GM12891 (cell line): ENCODE data around the gene TEX19.

Experiments
- PAX5 ChIP-seq: IDR thresholded peaks from 2 replicates; pipeline ENCODE4 v1.6.1; 2011; ENCODE audit warnings: low read length, moderate library complexity, mild to moderate bottlenecking; ENCODE audit not compliant: insufficient read depth, severe bottlenecking
- POLR2A ChIP-seq: IDR thresholded peaks from 2 replicates; pipeline ENCODE4 v1.6.1; 2011; ENCODE audit warnings: low read depth, low read length, control low read depth
- POLR2AphosphoS5 ChIP-seq: IDR thresholded peaks from 2 replicates; pipeline ENCODE4 v1.6.1; 2011; ENCODE audit warnings: low read depth, low read length, control low read depth
- SPI1 ChIP-seq: IDR thresholded peaks from 2 replicates; pipeline ENCODE4 v1.6.1; 2011; ENCODE audit warnings: low read depth, low read length, control low read depth
- TAF1 ChIP-seq: IDR thresholded peaks from 2 replicates; pipeline ENCODE4 v1.6.1; 2011; ENCODE audit warnings: low read depth, low read length, control low read depth

DNA sequence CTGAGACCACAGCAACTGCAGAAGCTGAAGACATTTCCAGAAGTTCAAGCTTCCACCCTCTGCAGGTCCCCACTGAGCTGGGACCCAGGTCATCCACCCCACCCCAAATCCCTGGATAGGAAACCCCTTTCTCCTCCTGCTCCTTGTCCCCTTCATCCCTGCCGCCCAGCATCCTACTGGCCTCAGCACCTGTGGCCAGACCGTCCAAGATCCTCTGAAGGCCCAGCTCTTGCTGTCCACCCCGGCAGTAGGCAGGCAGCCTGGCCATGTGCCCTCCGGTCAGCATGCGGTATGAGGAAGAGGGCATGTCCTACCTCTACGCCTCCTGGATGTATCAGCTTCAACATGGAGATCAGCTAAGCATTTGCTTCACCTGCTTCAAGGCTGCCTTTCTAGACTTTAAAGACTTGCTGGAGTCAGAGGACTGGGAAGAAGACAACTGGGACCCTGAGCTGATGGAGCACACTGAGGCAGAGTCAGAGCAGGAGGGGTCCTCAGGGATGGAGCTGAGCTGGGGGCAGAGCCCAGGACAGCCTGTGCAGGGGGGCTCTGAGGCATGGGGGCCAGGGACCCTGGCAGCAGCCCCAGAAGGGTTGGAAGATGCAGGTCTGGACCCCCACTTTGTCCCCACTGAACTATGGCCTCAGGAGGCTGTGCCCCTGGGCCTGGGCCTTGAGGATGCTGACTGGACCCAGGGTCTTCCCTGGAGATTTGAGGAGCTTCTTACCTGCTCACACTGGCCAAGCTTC lies 3.0 kb downstream of the TEX19 start:
- no peak for TF ChIP-seq POLR2AphosphoS5
- TF ChIP-seq TAF1 = no peak
- no peak for TF ChIP-seq POLR2A
- no peak for TF ChIP-seq PAX5
- no peak for TF ChIP-seq SPI1
